Osteocyte (in vitro differentiated cells): ENCODE data around the gene VSTM1. TPM values are rescaled to one million over a fixed set of nuclear protein-coding genes. Genes with fewer than 3 reads are reported as not detected.

Experiments used
- DNase-seq: peaks from one replicate; pipeline ENCODE4 v3.0.0; 2021; ENCODE audit warnings: mixed read lengths; ENCODE audit not compliant: unreplicated experiment; ENCODE audit errors: extremely low spot score
- H3K27ac Mint-ChIP-seq: one replicate; pipeline ENCODE4 v1.8.0; 2021; ENCODE audit warnings: mild to moderate bottlenecking, mixed read lengths; ENCODE audit not compliant: unreplicated experiment
- H3K27me3 Mint-ChIP-seq: one replicate; pipeline ENCODE4 v1.8.0; 2021; ENCODE audit warnings: mixed read lengths; ENCODE audit not compliant: unreplicated experiment
- H3K36me3 Mint-ChIP-seq: one replicate; pipeline ENCODE4 v1.8.0; 2021; ENCODE audit warnings: mixed read lengths; ENCODE audit not compliant: unreplicated experiment
- H3K4me1 Mint-ChIP-seq: one replicate; pipeline ENCODE4 v1.8.0; 2021; ENCODE audit warnings: mixed read lengths; ENCODE audit not compliant: unreplicated experiment
- H3K4me3 Mint-ChIP-seq: one replicate; pipeline ENCODE4 v1.8.0; 2021; ENCODE audit warnings: mild to moderate bottlenecking, moderate library complexity, mixed read lengths; ENCODE audit not compliant: unreplicated experiment
- H3K9me3 Mint-ChIP-seq: one replicate; pipeline ENCODE4 v1.8.0; 2021; ENCODE audit warnings: mixed read lengths; ENCODE audit not compliant: unreplicated experiment
- total RNA-seq: library from RNA; stranded (reverse); gene quantifications from 2 replicates; pipeline ENCODE4 v1.2.1, GENCODE V29; 2021
- TF ChIP-seq, protein P1 (sequence below): fragments of 200-600 bp; sonication (generic); IDR thresholded peaks from 2 replicates; pipeline ENCODE4 v1.5.0; 2021; ENCODE audit warnings: antibody characterized with exemption, mild to moderate bottlenecking, moderate library complexity

The VSTM1 gene
- total RNA-seq, 1 donor from 2014 or later: not detected

DNA sequence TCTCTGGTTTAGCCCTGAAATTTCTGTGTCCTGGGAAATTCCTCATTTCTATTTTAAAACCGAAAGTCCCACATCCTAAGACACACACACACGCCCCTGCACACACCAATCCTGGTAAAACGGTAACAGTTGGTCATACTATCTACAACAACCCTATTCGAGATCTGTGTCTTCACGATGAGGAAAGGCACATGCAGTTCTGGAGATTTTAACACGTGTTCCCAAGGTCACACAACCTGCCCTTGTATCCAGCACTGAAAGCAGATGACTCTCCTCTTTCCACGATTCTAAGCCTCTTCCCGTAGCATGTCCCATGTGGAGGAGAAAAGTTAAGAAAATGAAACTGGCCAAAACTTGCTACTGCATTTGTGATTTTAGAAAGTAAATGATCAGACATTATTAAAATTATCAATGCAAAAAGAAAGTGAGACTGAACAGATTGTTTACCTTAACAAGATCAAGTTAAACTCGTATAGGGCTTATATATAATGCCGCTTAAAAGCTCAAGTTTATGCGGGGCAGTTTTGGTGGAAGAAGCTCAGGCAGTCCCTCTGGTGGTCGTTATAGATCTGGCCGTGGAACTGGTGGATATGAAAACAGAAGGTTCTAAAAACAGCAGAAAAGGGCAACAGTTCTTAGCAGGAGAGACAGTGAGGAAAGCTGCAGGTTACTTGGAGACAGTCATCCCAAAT, 32.7 kb downstream of the VSTM1 start:
- H3K27ac Mint-ChIP-seq: no peak overlapping the region
- H3K36me3 Mint-ChIP-seq: no peaks in the 10 kb centered on the region
- no peaks in the 10 kb centered on the region for H3K9me3 Mint-ChIP-seq
- H3K4me1 Mint-ChIP-seq: no peaks in the 10 kb centered on the region
- no peak for DNase-seq
- no peaks in the 10 kb centered on the region for H3K27me3 Mint-ChIP-seq
- TF ChIP-seq, protein P1, sequence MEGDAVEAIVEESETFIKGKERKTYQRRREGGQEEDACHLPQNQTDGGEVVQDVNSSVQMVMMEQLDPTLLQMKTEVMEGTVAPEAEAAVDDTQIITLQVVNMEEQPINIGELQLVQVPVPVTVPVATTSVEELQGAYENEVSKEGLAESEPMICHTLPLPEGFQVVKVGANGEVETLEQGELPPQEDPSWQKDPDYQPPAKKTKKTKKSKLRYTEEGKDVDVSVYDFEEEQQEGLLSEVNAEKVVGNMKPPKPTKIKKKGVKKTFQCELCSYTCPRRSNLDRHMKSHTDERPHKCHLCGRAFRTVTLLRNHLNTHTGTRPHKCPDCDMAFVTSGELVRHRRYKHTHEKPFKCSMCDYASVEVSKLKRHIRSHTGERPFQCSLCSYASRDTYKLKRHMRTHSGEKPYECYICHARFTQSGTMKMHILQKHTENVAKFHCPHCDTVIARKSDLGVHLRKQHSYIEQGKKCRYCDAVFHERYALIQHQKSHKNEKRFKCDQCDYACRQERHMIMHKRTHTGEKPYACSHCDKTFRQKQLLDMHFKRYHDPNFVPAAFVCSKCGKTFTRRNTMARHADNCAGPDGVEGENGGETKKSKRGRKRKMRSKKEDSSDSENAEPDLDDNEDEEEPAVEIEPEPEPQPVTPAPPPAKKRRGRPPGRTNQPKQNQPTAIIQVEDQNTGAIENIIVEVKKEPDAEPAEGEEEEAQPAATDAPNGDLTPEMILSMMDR: peak; percentile 30
- H3K4me3 Mint-ChIP-seq: no peak overlapping the region

GRCh38 chr19:54029930-54030490, 33.7 kb downstream of the VSTM1 start:
- H3K9me3 Mint-ChIP-seq: no peaks in the 10 kb centered on the region
- H3K36me3 Mint-ChIP-seq: no peaks in the 10 kb centered on the region
- no peaks in the 10 kb centered on the region for H3K27me3 Mint-ChIP-seq
- H3K27ac Mint-ChIP-seq: no peak overlapping the region
- TF ChIP-seq, protein P1: peak; percentile 58
- H3K4me3 Mint-ChIP-seq: no peak overlapping the region
- no peak for DNase-seq
- no peaks in the 10 kb centered on the region for H3K4me1 Mint-ChIP-seq

- TF ChIP-seq, protein P1: no peak
- H3K27me3 Mint-ChIP-seq: no peaks in the 10 kb centered on the region
- H3K4me1 Mint-ChIP-seq: no peaks in the 10 kb centered on the region
- no peak overlapping the region for H3K27ac Mint-ChIP-seq
- no peaks in the 10 kb centered on the region for H3K9me3 Mint-ChIP-seq
- DNase-seq: no peak
- no peak overlapping the region for H3K4me3 Mint-ChIP-seq
- no peaks in the 10 kb centered on the region for H3K36me3 Mint-ChIP-seq
These were observed 34.4 kb downstream of the VSTM1 start for GRCh38 chr19:54029301-54029700.

DNA sequence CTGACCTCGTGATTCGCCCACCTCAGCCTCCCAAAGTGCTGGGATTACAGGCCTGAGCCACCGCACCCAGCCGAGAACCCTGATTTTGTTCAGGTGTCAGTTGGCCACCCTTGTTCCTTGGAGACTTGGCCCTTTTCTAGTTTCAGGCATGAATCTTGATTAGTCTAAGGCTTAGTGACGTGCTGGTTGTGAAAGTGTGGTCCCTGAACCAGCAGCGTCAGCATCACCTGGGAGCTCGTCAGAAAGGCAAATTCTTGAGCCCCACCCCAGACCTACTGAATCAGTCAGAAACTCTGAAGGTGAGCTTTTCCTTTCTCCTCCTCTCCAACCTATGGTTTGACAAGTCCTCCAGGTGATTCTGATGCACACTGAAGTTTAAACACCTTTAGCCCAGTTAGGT, 37.0 kb downstream of the VSTM1 start:
- no peak for DNase-seq
- H3K27ac Mint-ChIP-seq: no peak overlapping the region
- H3K4me1 Mint-ChIP-seq: no peaks in the 10 kb centered on the region
- H3K4me3 Mint-ChIP-seq: no peak overlapping the region
- H3K9me3 Mint-ChIP-seq: no peaks in the 10 kb centered on the region
- no peaks in the 10 kb centered on the region for H3K36me3 Mint-ChIP-seq
- TF ChIP-seq, protein P1: no peak
- peaks cover 3% of the 10 kb centered on the region for H3K27me3 Mint-ChIP-seq

GRCh38 chr19:54024660-54025059, 39.0 kb downstream of the VSTM1 start:
- Mint-ChIP-seq H3K4me1 (no peaks in the 10 kb centered on the region), H3K9me3 (no peaks in the 10 kb centered on the region), H3K27me3 (peaks cover 3% of the 10 kb centered on the region), H3K27ac (no peak overlapping the region), H3K36me3 (no peaks in the 10 kb centered on the region), H3K4me3 (no peak overlapping the region)
- DNase-seq: no peak
- TF ChIP-seq, protein P1: no peak
